ENCODE measurements around the gene INPPL1.
"Not testable (repeated sequence)": the region's sequence is repeated elsewhere in the genome, so short reads cannot be mapped to it uniquely, and the experiment has no call there.

Gene INPPL1

GRCh38 chr11:72243173-72244059 is 18.8 kb downstream of the INPPL1 start:
- no peak for DNase-seq (ENCODE audit: low read depth in 2 of 2)

- no peak for DNase-seq (ENCODE audit: low read depth in 2 of 2)
Observed at GRCh38 chr11:72244060-72244360, 19.4 kb downstream of the INPPL1 start, which contains the start of gene PHOX2A. Gene PHOX2A (minus strand): TSS chr11:72244176. CDS start chr11:72244004, 172 bp downstream.

GRCh38 chr11:72244361-72245262 is 20.0 kb downstream of the INPPL1 start:
- DNase-seq (ENCODE audit: low read depth in 2 of 2): no peak

GRCh38 chr11:72245263-72245816 is 20.8 kb downstream of the INPPL1 start:
- no peak for DNase-seq (ENCODE audit: low read depth in 2 of 2)

- DNase-seq (ENCODE audit: low read depth in 2 of 2): no peak
Observed at GRCh38 chr11:72247584-72247983, 23.0 kb downstream of the INPPL1 start.

- no peak for DNase-seq (ENCODE audit: low read depth in 2 of 2)
Observed at GRCh38 chr11:72249961-72250360, 25.4 kb downstream of the INPPL1 start.

- DNase-seq (ENCODE audit: low read depth in 2 of 2): no peak
Observed at GRCh38 chr11:72250661-72251464, 26.3 kb downstream of the INPPL1 start.

- no peak for DNase-seq (ENCODE audit: low read depth in 2 of 2)
Observed at GRCh38 chr11:72251614-72252013, 27.0 kb downstream of the INPPL1 start.

GRCh38 chr11:72253392-72253791 is 28.8 kb downstream of the INPPL1 start:
- no peak for DNase-seq (ENCODE audit: low read depth in 2 of 2)

- DNase-seq (ENCODE audit: low read depth in 2 of 2): no peak
Observed at GRCh38 chr11:72254299-72254993, 29.9 kb downstream of the INPPL1 start.

- DNase-seq (ENCODE audit: low read depth in 2 of 2): no peak
Observed at GRCh38 chr11:72257570-72257969, 33.0 kb downstream of the INPPL1 start.

- no peak for DNase-seq (ENCODE audit: low read depth in 2 of 2)
Observed at GRCh38 chr11:72259490-72259889, 34.9 kb downstream of the INPPL1 start.

- no peak for DNase-seq (ENCODE audit: low read depth in 2 of 2)
Observed at GRCh38 chr11:72260574-72260973, 36.0 kb downstream of the INPPL1 start.

GRCh38 chr11:72263361-72263760 is 38.8 kb downstream of the INPPL1 start:
- no peak for DNase-seq (ENCODE audit: low read depth in 2 of 2)

GRCh38 chr11:72265951-72266350 is 41.4 kb downstream of the INPPL1 start:
- no peak for DNase-seq (ENCODE audit: low read depth in 2 of 2)

- DNase-seq (ENCODE audit: low read depth in 2 of 2): not testable (repeated sequence)
Observed at GRCh38 chr11:72266960-72267359, 42.4 kb downstream of the INPPL1 start.

GRCh38 chr11:72267956-72268617 is 43.5 kb downstream of the INPPL1 start:
- DNase-seq (ENCODE audit: low read depth in 2 of 2): no peak

GRCh38 chr11:72271980-72272379 is 47.4 kb downstream of the INPPL1 start:
- no peak for DNase-seq (ENCODE audit: low read depth in 2 of 2)

GRCh38 chr11:72274435-72274834 is 49.9 kb downstream of the INPPL1 start:
- DNase-seq (ENCODE audit: low read depth in 2 of 2): no peak

- DNase-seq (ENCODE audit: low read depth in 2 of 2): no peak
Observed at GRCh38 chr11:72278905-72279304, 54.3 kb downstream of the INPPL1 start.
